ENCODE measurements around the gene BICC1. TPM values are rescaled to one million over a fixed set of nuclear protein-coding genes. Genes with fewer than 3 reads are reported as not detected.

Gene BICC1
- total and polyA plus RNA-seq, 2 experiments from 2014 or later: 6.4 to 13.2 TPM

DNA sequence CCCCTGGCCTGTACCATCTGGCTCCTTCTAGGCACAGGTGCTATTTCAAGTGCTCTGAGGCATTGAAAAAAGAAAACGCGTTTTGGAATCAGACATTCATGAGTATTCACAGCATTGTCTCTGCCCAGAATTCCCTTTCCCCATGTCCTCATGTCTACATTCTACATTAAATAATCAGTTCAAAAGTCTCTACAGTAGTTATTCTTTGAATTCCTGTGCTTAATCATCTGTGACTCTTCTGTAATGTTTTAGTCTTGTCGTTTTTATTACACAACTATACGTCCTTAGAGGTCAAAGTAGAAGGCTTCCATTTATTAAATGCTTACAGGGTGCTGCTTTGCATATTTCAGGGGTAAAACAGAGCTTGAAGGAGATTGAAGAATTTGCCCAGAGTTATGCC, 95.7 kb downstream of the BICC1 start:
- Histone ChIP-seq H3K27ac (no peak overlapping the region), H3K9me3 (ENCODE audit: low read depth) (no peaks in the 10 kb centered on the region), H3K4me3 (no peak overlapping the region), H3K36me3 (no peaks in the 10 kb centered on the region), H3K4me1 (ENCODE audit: low read depth) (no peaks in the 10 kb centered on the region), H3K27me3 (no peaks in the 10 kb centered on the region)
- no peak for DNase-seq (ENCODE audit: low read depth in 1 of 2, low spot score in 1 of 2)
- TF ChIP-seq, protein P1, sequence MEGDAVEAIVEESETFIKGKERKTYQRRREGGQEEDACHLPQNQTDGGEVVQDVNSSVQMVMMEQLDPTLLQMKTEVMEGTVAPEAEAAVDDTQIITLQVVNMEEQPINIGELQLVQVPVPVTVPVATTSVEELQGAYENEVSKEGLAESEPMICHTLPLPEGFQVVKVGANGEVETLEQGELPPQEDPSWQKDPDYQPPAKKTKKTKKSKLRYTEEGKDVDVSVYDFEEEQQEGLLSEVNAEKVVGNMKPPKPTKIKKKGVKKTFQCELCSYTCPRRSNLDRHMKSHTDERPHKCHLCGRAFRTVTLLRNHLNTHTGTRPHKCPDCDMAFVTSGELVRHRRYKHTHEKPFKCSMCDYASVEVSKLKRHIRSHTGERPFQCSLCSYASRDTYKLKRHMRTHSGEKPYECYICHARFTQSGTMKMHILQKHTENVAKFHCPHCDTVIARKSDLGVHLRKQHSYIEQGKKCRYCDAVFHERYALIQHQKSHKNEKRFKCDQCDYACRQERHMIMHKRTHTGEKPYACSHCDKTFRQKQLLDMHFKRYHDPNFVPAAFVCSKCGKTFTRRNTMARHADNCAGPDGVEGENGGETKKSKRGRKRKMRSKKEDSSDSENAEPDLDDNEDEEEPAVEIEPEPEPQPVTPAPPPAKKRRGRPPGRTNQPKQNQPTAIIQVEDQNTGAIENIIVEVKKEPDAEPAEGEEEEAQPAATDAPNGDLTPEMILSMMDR (IDR thresholded peaks at IDR 0.05; ENCODE audit: low read depth, low read length): no peak

DNA sequence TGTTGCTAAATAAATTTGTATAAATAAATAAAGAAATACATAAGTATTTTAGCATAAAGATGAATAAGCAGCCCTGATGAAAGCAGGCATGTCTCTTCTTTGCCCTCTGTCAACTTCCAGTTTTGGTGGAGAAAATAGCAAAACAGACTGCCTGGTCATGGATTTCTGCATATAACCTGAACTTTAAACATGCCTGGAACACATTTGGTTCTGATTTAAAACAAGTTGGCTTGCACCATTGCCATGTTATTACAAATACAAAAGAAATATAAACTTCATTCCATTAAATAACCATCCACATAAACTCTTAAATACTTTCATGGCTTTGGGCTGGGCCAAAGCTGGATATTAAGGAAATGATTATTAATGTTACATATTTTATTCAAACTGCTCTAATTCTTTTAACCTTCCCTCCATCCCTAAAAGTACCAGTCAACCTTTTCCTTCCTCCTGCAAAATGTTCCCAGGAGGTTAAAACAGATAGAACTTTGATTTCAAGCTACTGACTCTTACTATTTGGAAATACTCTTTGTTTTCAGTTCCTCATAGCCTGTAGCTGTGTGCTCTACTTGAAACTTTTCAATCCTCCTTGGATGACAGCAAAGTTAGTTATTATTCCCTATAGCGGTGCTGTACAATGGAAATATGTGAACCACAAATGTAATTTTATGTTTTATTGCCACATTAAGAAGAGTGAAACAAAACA, 96.3 kb downstream of the BICC1 start:
- peaks cover 3% of the 10 kb centered on the region for H3K4me1 ChIP-seq (ENCODE audit: low read depth)
- H3K9me3 ChIP-seq (ENCODE audit: low read depth): no peaks in the 10 kb centered on the region
- TF ChIP-seq, protein P1 (IDR thresholded peaks at IDR 0.05; ENCODE audit: low read depth, low read length): no peak
- H3K4me3 ChIP-seq: no peak overlapping the region
- H3K36me3 ChIP-seq: no peaks in the 10 kb centered on the region
- H3K27me3 ChIP-seq: no peaks in the 10 kb centered on the region
- no peak overlapping the region for H3K27ac ChIP-seq
- DNase-seq (ENCODE audit: low read depth in 1 of 2, low spot score in 1 of 2): no peak

DNA sequence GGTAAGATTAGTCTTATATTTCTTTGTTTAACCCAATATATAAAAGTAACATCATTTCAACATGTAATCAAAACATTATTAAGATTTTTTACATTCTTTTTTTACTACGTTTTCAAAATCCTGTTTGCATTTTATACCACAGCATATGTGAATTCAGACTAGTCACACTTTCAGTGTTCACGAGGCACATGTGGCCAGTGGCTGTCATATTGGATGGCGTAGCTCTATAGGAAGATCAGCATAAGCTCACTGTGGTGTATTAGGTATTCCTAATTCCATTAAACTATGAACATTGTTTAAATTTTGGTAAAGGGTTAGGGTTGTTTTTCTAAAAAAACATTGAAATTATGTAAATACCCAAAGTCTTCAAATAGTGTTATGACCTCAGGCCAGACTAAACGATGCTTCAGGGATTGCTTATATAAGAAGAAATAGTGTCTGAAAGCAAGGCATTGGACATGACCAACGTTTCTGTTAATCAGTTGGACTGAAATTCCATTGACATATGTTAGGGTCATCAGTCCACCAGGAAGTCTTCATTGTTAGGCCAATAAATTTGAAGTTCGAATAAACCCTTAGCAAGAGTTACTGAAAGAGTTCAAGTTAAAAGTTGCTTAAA, 97.0 kb downstream of the BICC1 start:
- no peaks in the 10 kb centered on the region for H3K9me3 ChIP-seq (ENCODE audit: low read depth)
- H3K27ac ChIP-seq: no peak overlapping the region
- no peaks in the 10 kb centered on the region for H3K36me3 ChIP-seq
- H3K4me3 ChIP-seq: no peak overlapping the region
- DNase-seq (ENCODE audit: low read depth in 1 of 2, low spot score in 1 of 2): no peak
- peaks cover 9% of the 10 kb centered on the region for H3K4me1 ChIP-seq (ENCODE audit: low read depth)
- no peaks in the 10 kb centered on the region for H3K27me3 ChIP-seq
- TF ChIP-seq, protein P1 (IDR thresholded peaks at IDR 0.05; ENCODE audit: low read depth, low read length): no peak

DNA sequence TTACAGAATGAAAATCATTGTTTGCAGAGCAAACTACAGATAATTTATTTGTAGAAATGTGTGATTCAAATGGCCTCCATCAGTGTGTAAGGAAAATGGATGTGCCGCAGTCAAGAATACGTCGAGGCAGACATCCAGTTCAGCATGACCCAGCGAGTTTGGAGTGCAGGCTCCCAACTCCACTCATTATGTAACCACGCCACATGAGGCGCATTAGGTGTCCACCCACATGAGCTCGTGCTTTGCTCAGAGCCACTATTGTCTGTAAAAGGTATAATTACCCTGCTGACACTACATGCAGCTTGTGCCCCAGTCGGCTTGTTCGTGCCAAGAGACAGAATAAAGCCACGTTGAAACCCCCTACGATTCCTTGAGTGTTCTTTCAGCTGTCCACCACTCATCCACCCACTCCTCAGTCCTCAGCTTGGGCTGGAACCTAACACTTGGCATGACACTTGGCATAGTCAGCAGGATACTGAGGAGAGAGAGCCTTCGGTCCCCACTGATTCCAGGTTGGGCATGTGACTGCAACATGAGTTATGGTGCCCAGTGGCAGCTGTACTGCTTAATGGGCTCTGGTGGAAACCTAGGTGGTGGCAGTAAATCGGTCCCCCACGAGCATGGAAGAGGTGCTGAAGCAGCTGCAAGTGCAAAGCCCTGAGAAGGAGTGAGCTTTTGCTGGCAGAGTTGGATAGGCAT, 102.7 kb downstream of the BICC1 start:
- H3K27me3 ChIP-seq: no peaks in the 10 kb centered on the region
- no peak for DNase-seq (ENCODE audit: low read depth in 1 of 2, low spot score in 1 of 2)
- no peaks in the 10 kb centered on the region for H3K36me3 ChIP-seq
- TF ChIP-seq, protein P1 (IDR thresholded peaks at IDR 0.05; ENCODE audit: low read depth, low read length): no peak
- peak overlapping the region; percentile 4 for H3K27ac ChIP-seq
- H3K9me3 ChIP-seq (ENCODE audit: low read depth): no peaks in the 10 kb centered on the region
- H3K4me3 ChIP-seq: no peak overlapping the region
- H3K4me1 ChIP-seq (ENCODE audit: low read depth): peaks cover 15% of the 10 kb centered on the region

DNA sequence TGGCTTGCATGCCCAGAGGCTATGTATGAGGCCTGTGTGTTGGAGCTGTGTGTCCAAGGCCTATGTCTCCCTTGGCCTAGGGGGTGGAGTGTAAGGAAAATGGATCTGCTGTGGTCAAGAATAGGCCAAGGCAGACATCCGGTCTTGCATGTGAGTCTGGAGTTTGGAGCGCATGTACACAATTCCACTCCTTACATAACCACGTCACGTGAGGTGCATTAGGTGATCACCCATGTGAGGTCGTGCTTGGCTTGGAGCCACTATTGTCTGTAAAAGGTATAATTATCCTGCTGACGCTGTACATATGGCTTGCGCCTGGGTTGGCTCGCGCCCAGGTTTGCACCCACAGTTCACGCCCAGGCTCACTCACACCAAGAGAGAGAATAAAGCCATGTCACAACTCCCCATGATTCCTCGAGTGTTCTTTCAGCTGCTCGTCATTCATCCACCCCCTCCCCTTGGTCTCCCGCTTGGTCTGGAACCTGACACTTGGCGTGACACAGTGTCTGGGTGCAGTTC, 105.5 kb downstream of the BICC1 start:
- no peak for DNase-seq (ENCODE audit: low read depth in 1 of 2, low spot score in 1 of 2)
- Histone ChIP-seq H3K36me3 (no peaks in the 10 kb centered on the region), H3K4me3 (no peak overlapping the region), H3K27ac (no peak overlapping the region), H3K4me1 (ENCODE audit: low read depth) (peaks cover 15% of the 10 kb centered on the region), H3K27me3 (no peaks in the 10 kb centered on the region), H3K9me3 (ENCODE audit: low read depth) (no peaks in the 10 kb centered on the region)
- TF ChIP-seq, protein P1 (IDR thresholded peaks at IDR 0.05; ENCODE audit: low read depth, low read length): no peak
